ENCODE results near the gene PTPN20.

DNA sequence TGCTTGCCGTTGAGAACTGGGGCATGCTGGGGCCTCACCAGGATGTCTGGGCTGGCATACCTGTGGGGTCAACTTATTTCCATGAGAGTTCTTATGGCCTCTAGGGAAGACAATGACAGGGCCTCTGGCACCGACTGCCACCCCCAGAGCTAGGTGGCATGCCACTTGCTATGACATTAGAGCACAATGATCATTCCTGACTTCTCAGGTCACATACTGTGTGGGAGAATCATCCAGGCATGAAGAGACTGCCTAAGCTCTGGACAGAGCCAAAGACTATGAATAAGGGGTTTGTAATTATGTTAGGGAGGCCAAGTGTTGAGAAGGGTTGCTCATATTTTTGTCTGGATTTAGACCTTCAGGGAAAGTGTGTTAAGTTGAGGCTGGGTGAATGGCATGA lies 97.5 kb downstream of the PTPN20 start:
- TF ChIP-seq POLR2A (IDR thresholded peaks at IDR 0.05; ENCODE audit: low read length) (no peak), GATA1 (IDR thresholded peaks at IDR 0.05; ENCODE audit: low read depth, low read length) (no peak)

Data from erythroblast (primary cell).